ENCODE results near the gene TTC34. TPM values are rescaled to one million over a fixed set of nuclear protein-coding genes. Genes with fewer than 3 reads are reported as not detected.

The TTC34 gene
- total and polyA plus RNA-seq, 9 of the 15 experiments (the other 6 are each of a cell fraction or from before 2014, with no cell fraction given) = 0.03 to 0.38 (median 0.05) TPM; not detected in 2

- TF ChIP-seq YY1 (IDR thresholded peaks at IDR 0.05; ENCODE audit: borderline replicate concordance in 1 of 3, control insufficient read depth in 1 of 3, extremely low read depth in 1 of 3, insufficient read depth in 3 of 3, insufficient read length in 1 of 3, insufficient replicate concordance in 2 of 3, low read depth in 1 of 3, low read length in 2 of 3) (peak in 1 of 3 experiments; percentile 19), FOXA3 (CRISPR knock-in tag; conservative IDR thresholded peaks at IDR 0.05 in 1 of 2, IDR thresholded peaks at IDR 0.05 in 1 of 2) (0 out of 4 replicates have a peak, but pooled peaks of 1 of the 2 experiments have one; percentile 51), CBFA2T2 (conservative IDR thresholded peaks at IDR 0.05) (no peak), PHF8 (IDR thresholded peaks at IDR 0.05; ENCODE audit: borderline replicate concordance, low read length) (peak; percentile 94), GATA2 (CRISPR knock-in tag; IDR thresholded peaks at IDR 0.05) (no peak), ERF (CRISPR knock-in tag; IDR thresholded peaks at IDR 0.05) (peak; percentile 75; the same call in 1 of the 2 replicates), ATF7 (IDR thresholded peaks at IDR 0.05) (peak; percentile 93), MBD2 (IDR thresholded peaks at IDR 0.05; ENCODE audit: borderline replicate concordance, low read depth) (peak; percentile 73; the same call in 1 of the 2 replicates), PATZ1 (CRISPR knock-in tag; IDR thresholded peaks at IDR 0.05; ENCODE audit: borderline replicate concordance) (no peak), RFX1 (IDR thresholded peaks at IDR 0.05) (peak; percentile 96), JUND (IDR thresholded peaks at IDR 0.05; ENCODE audit: borderline replicate concordance, low read depth, low read length) (peak; percentile 77), JUND (tag; IDR thresholded peaks at IDR 0.05; ENCODE audit: borderline replicate concordance, low read depth, low read length) (0 out of 3 replicates have a peak, but pooled peaks have one; percentile 26), XRCC5 (IDR thresholded peaks at IDR 0.05; ENCODE audit: low read depth, low read length) (no peak), ZNF444 (CRISPR knock-in tag; IDR thresholded peaks at IDR 0.05) (no peak), SRSF1 (IDR thresholded peaks at IDR 0.05; ENCODE audit: low read depth, low read length) (0 out of 2 replicates have a peak, but pooled peaks have one; percentile 39), RBFOX2 (IDR thresholded peaks at IDR 0.05; ENCODE audit: low read depth, low read length) (peak; percentile 65)
- TF ChIP-seq, protein P1, sequence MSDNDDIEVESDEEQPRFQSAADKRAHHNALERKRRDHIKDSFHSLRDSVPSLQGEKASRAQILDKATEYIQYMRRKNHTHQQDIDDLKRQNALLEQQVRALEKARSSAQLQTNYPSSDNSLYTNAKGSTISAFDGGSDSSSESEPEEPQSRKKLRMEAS (CRISPR knock-in tag; IDR thresholded peaks at IDR 0.05) = no peak
- TF ChIP-seq, protein P2, sequence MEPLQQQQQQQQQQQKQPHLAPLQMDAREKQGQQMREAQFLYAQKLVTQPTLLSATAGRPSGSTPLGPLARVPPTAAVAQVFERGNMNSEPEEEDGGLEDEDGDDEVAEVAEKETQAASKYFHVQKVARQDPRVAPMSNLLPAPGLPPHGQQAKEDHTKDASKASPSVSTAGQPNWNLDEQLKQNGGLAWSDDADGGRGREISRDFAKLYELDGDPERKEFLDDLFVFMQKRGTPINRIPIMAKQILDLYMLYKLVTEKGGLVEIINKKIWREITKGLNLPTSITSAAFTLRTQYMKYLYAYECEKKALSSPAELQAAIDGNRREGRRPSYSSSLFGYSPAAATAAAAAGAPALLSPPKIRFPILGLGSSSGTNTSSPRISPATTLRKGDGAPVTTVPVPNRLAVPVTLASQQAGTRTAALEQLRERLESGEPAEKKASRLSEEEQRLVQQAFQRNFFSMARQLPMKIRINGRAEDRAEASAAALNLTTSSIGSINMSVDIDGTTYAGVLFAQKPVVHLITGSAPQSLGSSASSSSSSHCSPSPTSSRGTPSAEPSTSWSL (CRISPR knock-in tag; IDR thresholded peaks at IDR 0.05; ENCODE audit: borderline replicate concordance) = peak; percentile 82; the same call in 1 of the 2 replicates
- TF ChIP-seq, protein P3, sequence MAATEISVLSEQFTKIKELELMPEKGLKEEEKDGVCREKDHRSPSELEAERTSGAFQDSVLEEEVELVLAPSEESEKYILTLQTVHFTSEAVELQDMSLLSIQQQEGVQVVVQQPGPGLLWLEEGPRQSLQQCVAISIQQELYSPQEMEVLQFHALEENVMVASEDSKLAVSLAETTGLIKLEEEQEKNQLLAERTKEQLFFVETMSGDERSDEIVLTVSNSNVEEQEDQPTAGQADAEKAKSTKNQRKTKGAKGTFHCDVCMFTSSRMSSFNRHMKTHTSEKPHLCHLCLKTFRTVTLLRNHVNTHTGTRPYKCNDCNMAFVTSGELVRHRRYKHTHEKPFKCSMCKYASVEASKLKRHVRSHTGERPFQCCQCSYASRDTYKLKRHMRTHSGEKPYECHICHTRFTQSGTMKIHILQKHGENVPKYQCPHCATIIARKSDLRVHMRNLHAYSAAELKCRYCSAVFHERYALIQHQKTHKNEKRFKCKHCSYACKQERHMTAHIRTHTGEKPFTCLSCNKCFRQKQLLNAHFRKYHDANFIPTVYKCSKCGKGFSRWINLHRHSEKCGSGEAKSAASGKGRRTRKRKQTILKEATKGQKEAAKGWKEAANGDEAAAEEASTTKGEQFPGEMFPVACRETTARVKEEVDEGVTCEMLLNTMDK (IDR thresholded peaks at IDR 0.05; ENCODE audit: borderline replicate concordance, insufficient read depth, low read depth, low read length, poor library complexity, severe bottlenecking) = peak; percentile 32
These were observed 158.7 kb downstream of the TTC34 start (continued) for GRCh38 chr1:2642560-2643413.
